SK-N-SH (cell line): ENCODE results near the gene ZFP92. TPM values are rescaled to one million over a fixed set of nuclear protein-coding genes. Genes with fewer than 3 reads are reported as not detected.

ENCODE experiments used
- CTCF ChIA-PET: fragments of 300-600, 350-600 bp; formaldehyde crosslinking; extraction: SDS; loops from one replicate; lab custom pipeline; 2021; lab: Yijun Ruan, JAX
- POLR2A ChIA-PET: fragments of 350-600 bp; sonication (Branson Sonifier 250); formaldehyde crosslinking; extraction: SDS; loops from one replicate; lab custom pipeline; 2020; ENCODE audit warnings: antibody characterized with exemption, inconsistent platforms; lab: Yijun Ruan, JAX
- DNase-seq: peaks from one replicate; pipeline ENCODE4 v3.0.0; 2012
- H2AFZ ChIP-seq: fragments of 200-600 bp; sonication (generic); 2 replicates; pipeline ENCODE4 v1.8.1; 2016; ENCODE audit warnings: antibody characterized with exemption, mild to moderate bottlenecking, low read depth
- H3F3A ChIP-seq: fragments of 200-600 bp; sonication (generic); replicated peaks from 2 replicates; pipeline ENCODE3; 2016; ENCODE audit warnings: antibody characterized with exemption, mild to moderate bottlenecking; ENCODE audit not compliant: insufficient read depth
- H3K27ac ChIP-seq, 2 experiments: fragments of 200-500 bp in 1 of 2; fragments of 200-600 bp in 1 of 2; sonication (Bioruptor generic) in 1 of 2; sonication (generic), shearing (Covaris generic) in 1 of 2; 2 replicates each; pipeline versions ENCODE4 v1.5.1 to v1.6.1; 2014 to 2016; ENCODE audit warnings: low read depth in 2 of 2, inconsistent platforms in 1 of 2, low read length in 1 of 2, mild to moderate bottlenecking in 1 of 2, mixed read lengths in 1 of 2
- H3K27me3 ChIP-seq: fragments of 200-600 bp; sonication (generic), shearing (Covaris generic); 2 replicates; pipeline ENCODE4 v1.6.1; 2016; ENCODE audit warnings: mixed run types; ENCODE audit not compliant: insufficient read depth
- H3K36me3 ChIP-seq, 2 experiments: fragments of 200-500 bp in 1 of 2; fragments of 200-600 bp in 1 of 2; sonication (Bioruptor generic) in 1 of 2; sonication (generic) in 1 of 2; replicated peaks in 1 of 2; 2 replicates each; pipeline versions ENCODE3 to v1.5.1; 2014 to 2016; ENCODE audit warnings: low read length in 1 of 2, mild to moderate bottlenecking in 1 of 2; ENCODE audit not compliant: insufficient read depth in 2 of 2, control insufficient read depth in 1 of 2
- H3K4me1 ChIP-seq, 2 experiments: fragments of 200-500 bp in 1 of 2; fragments of 200-600 bp in 1 of 2; sonication (Bioruptor generic) in 1 of 2; sonication (generic), shearing (Covaris generic) in 1 of 2; 2 replicates each; pipeline versions ENCODE4 v1.5.1 to v1.6.1; 2014 to 2016; ENCODE audit warnings: low read depth in 1 of 2, low read length in 1 of 2, mixed run types in 1 of 2; ENCODE audit not compliant: insufficient read depth in 2 of 2, control insufficient read depth in 1 of 2
- H3K4me2 ChIP-seq: fragments of 200-600 bp; sonication (generic), shearing (Covaris generic); 2 replicates; pipeline ENCODE4 v1.6.1; 2017; ENCODE audit warnings: mixed run types
- H3K4me3 ChIP-seq, 2 experiments: fragments of 200-500 bp in 1 of 2; fragments of 200-600 bp in 1 of 2; sonication (Bioruptor generic) in 1 of 2; sonication (generic), shearing (Covaris generic) in 1 of 2; 2 replicates each; pipeline versions ENCODE4 v1.5.1 to v1.8.1; 2014 to 2016; ENCODE audit warnings: low read depth in 2 of 2, inconsistent platforms in 1 of 2, low read length in 1 of 2, mild to moderate bottlenecking in 1 of 2, mixed read lengths in 1 of 2, moderate library complexity in 1 of 2
- H3K79me2 ChIP-seq: fragments of 200-600 bp; sonication (generic); 2 replicates; pipeline ENCODE4 v1.8.1; 2017; ENCODE audit warnings: mild to moderate bottlenecking; ENCODE audit not compliant: insufficient read depth
- H3K9ac ChIP-seq: fragments of 200-600 bp; sonication (generic); 2 replicates; pipeline ENCODE4 v1.6.1; 2017; ENCODE audit warnings: mixed run types
- H3K9me2 ChIP-seq: fragments of 200-600 bp; sonication (generic); 2 replicates; pipeline ENCODE4 v1.6.1; 2017; ENCODE audit warnings: mixed run types
- H3K9me3 ChIP-seq: fragments of 200-600 bp; sonication (generic); 2 replicates; pipeline ENCODE4 v1.6.1; 2017; ENCODE audit warnings: mixed run types, mild to moderate bottlenecking, moderate library complexity
- H4K20me1 ChIP-seq: fragments of 200-600 bp; sonication (generic); 2 replicates; pipeline ENCODE4 v1.6.1; 2017; ENCODE audit warnings: mild to moderate bottlenecking, mixed run types; ENCODE audit not compliant: insufficient read depth
- EZH2phosphoT487 ChIP-seq: fragments of 200-600 bp; sonication (generic); IDR thresholded peaks from 2 replicates; pipeline ENCODE4 v1.6.1; 2017; ENCODE audit warnings: low read depth, mixed run types, mild to moderate bottlenecking, antibody characterized with exemption, moderate library complexity, borderline replicate concordance
- JUND ChIP-seq: IDR thresholded peaks from 2 replicates; pipeline ENCODE4 v1.4.0; 2012
- NFIC ChIP-seq: IDR thresholded peaks from 2 replicates; pipeline ENCODE4 v1.4.0; 2012; ENCODE audit warnings: borderline replicate concordance
- RAD21 ChIP-seq: IDR thresholded peaks from 2 replicates; pipeline ENCODE4 v1.6.1; 2012; ENCODE audit warnings: mild to moderate bottlenecking, low read length
- SIN3A ChIP-seq: IDR thresholded peaks from 2 replicates; pipeline ENCODE4 v1.6.1; 2012; ENCODE audit warnings: low read depth, mild to moderate bottlenecking, low read length, moderate library complexity, borderline replicate concordance
- SMC3 ChIP-seq: IDR thresholded peaks from 2 replicates; pipeline ENCODE4 v1.6.1; 2012; ENCODE audit warnings: low read depth, low read length, improper control_type of control experiment
- TCF12 ChIP-seq: IDR thresholded peaks from 2 replicates; pipeline ENCODE4 v1.4.0; 2012
- TEAD4 ChIP-seq: IDR thresholded peaks from 2 replicates; pipeline ENCODE4 v1.4.0; 2012; ENCODE audit warnings: mild to moderate bottlenecking, borderline replicate concordance; ENCODE audit not compliant: insufficient read depth
- WGBS: methylation state at CpG from one replicate; pipeline ENCODE4 v1.1.6; 2017; ENCODE audit warnings: low lambda C conversion rate; 5-methylcytosine and 5-hydroxymethylcytosine counted together
- polyA plus RNA-seq, 3 experiments: library from polyadenylated mRNA; depleted of rRNA; stranded (reverse); fragments of >200 nt; gene quantifications; 2 replicates each; pipeline ENCODE4 v1.2.3, GENCODE V29; 2012
- TF ChIP-seq, protein P1 (sequence below): fragments of 200-600 bp; sonication (generic); IDR thresholded peaks from 2 replicates; pipeline ENCODE4 v1.6.1; 2017; ENCODE audit warnings: antibody characterized with exemption, mild to moderate bottlenecking, moderate library complexity
- TF ChIP-seq, protein P2 (sequence below): IDR thresholded peaks from 2 replicates; pipeline ENCODE4; 2012
- TF ChIP-seq, protein P3 (sequence below): IDR thresholded peaks from 2 replicates; pipeline ENCODE4 v1.6.1; 2012; ENCODE audit warnings: mild to moderate bottlenecking, low read depth, low read length, moderate library complexity
- TF ChIP-seq, protein P4 (sequence below): IDR thresholded peaks from 2 replicates; pipeline ENCODE4 v1.4.0; 2012; ENCODE audit warnings: low read depth, borderline replicate concordance

Gene ZFP92
- polyA plus RNA-seq, 1 of the 3 experiments (the other 2 are of a cell fraction): 0.28 TPM

DNA sequence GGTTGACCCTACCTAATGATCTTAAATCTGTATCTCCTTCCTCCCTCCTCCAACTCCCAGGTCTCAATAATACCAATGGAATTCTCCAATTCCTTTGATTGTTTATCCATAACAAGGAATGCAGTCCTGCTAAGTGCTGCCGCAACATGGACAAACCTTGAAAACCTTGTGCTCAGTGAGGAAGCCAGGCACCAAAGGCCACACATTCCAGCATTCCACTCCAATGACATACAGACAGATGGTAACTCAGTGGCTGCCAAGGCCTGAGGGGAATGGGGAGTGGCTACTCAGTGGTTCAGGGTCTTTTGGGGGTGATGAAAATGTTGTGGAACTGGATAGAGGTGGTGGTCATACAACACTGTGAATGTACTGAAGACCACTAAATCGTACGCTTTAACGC is 48.7 kb downstream of the ZFP92 start:
- Histone ChIP-seq H3K4me3 (no peak overlapping the region), H3K9ac (no peak overlapping the region), H3K4me2 (no peak overlapping the region), H3K27ac (no peak overlapping the region), H4K20me1 (no peaks in the 10 kb centered on the region), H2AFZ (no peak overlapping the region), H3K36me3 (peaks cover 0 to 7% of the 10 kb centered on the region in 2 experiments), H3K27me3 (no peaks in the 10 kb centered on the region; the same call in 1 of the 2 replicates), H3K9me3 (no peaks in the 10 kb centered on the region), H3K79me2 (no peaks in the 10 kb centered on the region), H3F3A (peaks cover 3% of the 10 kb centered on the region), H3K9me2 (no peaks in the 10 kb centered on the region), H3K4me1 (peaks cover 0 to 19% of the 10 kb centered on the region in 2 experiments; a peak in 1 of 4 replicates)
- TF ChIP-seq NFIC: no peak
- TF ChIP-seq TCF12: peak; percentile 20; the same call in 1 of the 2 replicates
- DNase-seq: no peak
- CTCF ChIA-PET: interaction anchor here (0.6 to 3.3 kb wide), 18 partner anchors 9 to 512 kb away, joined by 3 to 63 read pairs (median 6); partner anchors contain the start of genes HAUS7 and TREX2
- POLR2A ChIA-PET: no interaction called here
- 70% methylated on average over 4 of the region's 4 CpGs for WGBS

DNA sequence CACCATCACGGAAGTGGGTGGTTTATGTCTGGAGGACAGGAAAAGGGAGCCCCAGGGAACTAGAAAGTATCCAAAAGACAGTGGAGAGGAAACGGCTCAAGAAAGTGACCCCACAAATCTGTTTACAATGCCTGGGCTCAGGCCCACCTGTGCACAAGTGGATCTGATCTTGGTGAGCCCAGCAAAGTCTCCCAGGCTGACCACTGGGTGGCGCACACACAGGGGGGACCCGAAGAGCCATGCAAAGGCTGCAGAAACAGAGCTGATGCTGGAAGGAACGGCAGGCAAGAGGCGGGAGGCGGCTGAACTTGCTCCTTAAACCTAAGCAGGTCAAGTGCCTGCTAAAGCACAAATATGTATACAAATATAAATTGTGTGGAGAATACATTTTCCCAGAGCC is 49.6 kb downstream of the ZFP92 start:
- ChIA-PET CTCF (interaction anchor here (0.6 to 3.3 kb wide), 41 partner anchors 8 to 546 kb away, joined by 3 to 63 read pairs (median 4); partner anchors contain the start of genes BGN, HAUS7 and TREX2), POLR2A (interaction anchor here (1.0 kb wide), 1 partner anchor 47 kb away, joined by 3 read pairs; no protein-coding TSS in a partner anchor)
- no peaks in the 10 kb centered on the region for H3K79me2 ChIP-seq
- H3K4me3 ChIP-seq: no peak overlapping the region
- no peak overlapping the region for H3K27ac ChIP-seq
- H2AFZ ChIP-seq: no peak overlapping the region
- no peaks in the 10 kb centered on the region for H3K9me2 ChIP-seq
- H3K27me3 ChIP-seq: no peaks in the 10 kb centered on the region; the same call in 1 of the 2 replicates
- H3K9ac ChIP-seq: no peak overlapping the region
- WGBS: 13% methylated on average over 7 of the region's 7 CpGs
- TF ChIP-seq JUND (no peak), RAD21 (peak; percentile 58), SIN3A (no peak), SMC3 (peak; percentile 79), TEAD4 (no peak), EZH2phosphoT487 (no peak)
- TF ChIP-seq, protein P1, sequence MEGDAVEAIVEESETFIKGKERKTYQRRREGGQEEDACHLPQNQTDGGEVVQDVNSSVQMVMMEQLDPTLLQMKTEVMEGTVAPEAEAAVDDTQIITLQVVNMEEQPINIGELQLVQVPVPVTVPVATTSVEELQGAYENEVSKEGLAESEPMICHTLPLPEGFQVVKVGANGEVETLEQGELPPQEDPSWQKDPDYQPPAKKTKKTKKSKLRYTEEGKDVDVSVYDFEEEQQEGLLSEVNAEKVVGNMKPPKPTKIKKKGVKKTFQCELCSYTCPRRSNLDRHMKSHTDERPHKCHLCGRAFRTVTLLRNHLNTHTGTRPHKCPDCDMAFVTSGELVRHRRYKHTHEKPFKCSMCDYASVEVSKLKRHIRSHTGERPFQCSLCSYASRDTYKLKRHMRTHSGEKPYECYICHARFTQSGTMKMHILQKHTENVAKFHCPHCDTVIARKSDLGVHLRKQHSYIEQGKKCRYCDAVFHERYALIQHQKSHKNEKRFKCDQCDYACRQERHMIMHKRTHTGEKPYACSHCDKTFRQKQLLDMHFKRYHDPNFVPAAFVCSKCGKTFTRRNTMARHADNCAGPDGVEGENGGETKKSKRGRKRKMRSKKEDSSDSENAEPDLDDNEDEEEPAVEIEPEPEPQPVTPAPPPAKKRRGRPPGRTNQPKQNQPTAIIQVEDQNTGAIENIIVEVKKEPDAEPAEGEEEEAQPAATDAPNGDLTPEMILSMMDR: peak; percentile 86
- TF ChIP-seq, protein P2, sequence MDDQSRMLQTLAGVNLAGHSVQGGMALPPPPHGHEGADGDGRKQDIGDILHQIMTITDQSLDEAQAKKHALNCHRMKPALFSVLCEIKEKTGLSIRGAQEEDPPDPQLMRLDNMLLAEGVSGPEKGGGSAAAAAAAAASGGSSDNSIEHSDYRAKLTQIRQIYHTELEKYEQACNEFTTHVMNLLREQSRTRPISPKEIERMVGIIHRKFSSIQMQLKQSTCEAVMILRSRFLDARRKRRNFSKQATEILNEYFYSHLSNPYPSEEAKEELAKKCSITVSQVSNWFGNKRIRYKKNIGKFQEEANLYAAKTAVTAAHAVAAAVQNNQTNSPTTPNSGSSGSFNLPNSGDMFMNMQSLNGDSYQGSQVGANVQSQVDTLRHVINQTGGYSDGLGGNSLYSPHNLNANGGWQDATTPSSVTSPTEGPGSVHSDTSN: no peak
- TF ChIP-seq, protein P3, sequence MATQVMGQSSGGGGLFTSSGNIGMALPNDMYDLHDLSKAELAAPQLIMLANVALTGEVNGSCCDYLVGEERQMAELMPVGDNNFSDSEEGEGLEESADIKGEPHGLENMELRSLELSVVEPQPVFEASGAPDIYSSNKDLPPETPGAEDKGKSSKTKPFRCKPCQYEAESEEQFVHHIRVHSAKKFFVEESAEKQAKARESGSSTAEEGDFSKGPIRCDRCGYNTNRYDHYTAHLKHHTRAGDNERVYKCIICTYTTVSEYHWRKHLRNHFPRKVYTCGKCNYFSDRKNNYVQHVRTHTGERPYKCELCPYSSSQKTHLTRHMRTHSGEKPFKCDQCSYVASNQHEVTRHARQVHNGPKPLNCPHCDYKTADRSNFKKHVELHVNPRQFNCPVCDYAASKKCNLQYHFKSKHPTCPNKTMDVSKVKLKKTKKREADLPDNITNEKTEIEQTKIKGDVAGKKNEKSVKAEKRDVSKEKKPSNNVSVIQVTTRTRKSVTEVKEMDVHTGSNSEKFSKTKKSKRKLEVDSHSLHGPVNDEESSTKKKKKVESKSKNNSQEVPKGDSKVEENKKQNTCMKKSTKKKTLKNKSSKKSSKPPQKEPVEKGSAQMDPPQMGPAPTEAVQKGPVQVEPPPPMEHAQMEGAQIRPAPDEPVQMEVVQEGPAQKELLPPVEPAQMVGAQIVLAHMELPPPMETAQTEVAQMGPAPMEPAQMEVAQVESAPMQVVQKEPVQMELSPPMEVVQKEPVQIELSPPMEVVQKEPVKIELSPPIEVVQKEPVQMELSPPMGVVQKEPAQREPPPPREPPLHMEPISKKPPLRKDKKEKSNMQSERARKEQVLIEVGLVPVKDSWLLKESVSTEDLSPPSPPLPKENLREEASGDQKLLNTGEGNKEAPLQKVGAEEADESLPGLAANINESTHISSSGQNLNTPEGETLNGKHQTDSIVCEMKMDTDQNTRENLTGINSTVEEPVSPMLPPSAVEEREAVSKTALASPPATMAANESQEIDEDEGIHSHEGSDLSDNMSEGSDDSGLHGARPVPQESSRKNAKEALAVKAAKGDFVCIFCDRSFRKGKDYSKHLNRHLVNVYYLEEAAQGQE: no peak
- TF ChIP-seq, protein P4, sequence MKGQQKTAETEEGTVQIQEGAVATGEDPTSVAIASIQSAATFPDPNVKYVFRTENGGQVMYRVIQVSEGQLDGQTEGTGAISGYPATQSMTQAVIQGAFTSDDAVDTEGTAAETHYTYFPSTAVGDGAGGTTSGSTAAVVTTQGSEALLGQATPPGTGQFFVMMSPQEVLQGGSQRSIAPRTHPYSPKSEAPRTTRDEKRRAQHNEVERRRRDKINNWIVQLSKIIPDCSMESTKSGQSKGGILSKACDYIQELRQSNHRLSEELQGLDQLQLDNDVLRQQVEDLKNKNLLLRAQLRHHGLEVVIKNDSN: no peak
- H3K4me2 ChIP-seq: no peak overlapping the region
- H3K9me3 ChIP-seq: no peaks in the 10 kb centered on the region
- H4K20me1 ChIP-seq: no peaks in the 10 kb centered on the region
- peaks cover 3% of the 10 kb centered on the region for H3F3A ChIP-seq
- H3K4me1 ChIP-seq: peaks cover 0 to 14% of the 10 kb centered on the region in 2 experiments; a peak in 1 of 4 replicates
- H3K36me3 ChIP-seq: peaks cover 0 to 6% of the 10 kb centered on the region in 2 experiments
- DNase-seq: peak; percentile 83
